ENCODE measurements around the gene CASP14. TPM values are rescaled to one million over a fixed set of nuclear protein-coding genes. Genes with fewer than 3 reads are reported as not detected.

The CASP14 gene
- total RNA-seq, 1 donor from 2014 or later, result not detected

DNA sequence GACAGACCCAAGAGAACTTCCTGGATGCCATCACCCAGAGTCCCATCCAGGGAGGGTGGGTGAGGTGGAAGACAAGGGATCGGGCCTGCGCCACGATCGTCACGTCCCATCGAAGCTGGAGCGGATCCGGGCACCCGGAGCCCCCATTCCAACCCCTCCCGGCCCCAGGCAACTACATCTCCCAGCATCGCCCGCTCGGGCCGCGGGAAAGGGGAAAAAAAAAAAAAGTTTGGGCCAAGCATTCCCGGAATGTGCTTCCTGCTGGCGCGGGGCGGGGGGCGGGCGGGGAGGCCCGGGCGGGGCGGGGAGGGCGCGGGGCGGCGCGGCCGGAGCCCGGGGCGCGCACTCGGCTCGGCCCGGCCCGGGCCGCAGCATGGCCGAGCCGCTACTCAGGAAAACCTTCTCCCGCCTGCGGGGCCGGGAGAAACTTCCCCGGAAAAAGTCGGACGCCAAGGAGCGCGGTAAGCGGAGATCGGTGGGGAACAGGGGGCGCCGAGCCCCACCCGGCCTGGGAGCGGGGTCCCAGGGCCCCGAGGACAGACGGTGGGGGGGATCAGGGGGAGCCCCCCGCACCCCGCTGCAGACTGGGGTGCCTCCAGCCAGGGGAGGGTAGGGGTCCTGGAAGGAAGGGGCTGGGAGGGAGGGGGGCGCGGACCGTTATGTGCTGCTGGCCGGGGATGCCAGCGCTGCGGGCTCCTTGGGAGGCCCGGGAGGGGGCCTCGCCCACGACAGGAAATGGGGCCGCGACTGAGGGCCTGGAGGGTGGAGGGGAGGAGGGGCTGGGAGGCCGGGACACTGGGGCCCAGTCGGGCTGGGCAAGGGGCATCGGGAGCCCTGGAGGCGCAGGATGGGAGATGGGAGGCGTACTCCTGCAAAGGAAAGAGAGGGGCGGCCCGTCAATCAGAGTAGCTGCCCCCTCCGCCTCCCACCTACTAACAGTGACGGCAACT is 58.1 kb downstream of the CASP14 start, which contains the start of gene SYDE1:
Gene SYDE1 (plus strand): TSS at position 341 of the 950 bp plus-strand sequence. CDS start 33 bp downstream, at position 374.
- Histone ChIP-seq H3K4me1 (ENCODE audit: control insufficient read depth in 3 of 3, insufficient read depth in 3 of 3, low read length in 3 of 3) (peaks cover 0 to 14% (median 7%) of the 10 kb centered on the region in 3 donors), H3K9me3 (ENCODE audit: control insufficient read depth in 3 of 3, low read length in 3 of 3) (peaks cover 8 to 10% (median 8%) of the 10 kb centered on the region in 3 donors), H3K27me3 (ENCODE audit: control insufficient read depth in 3 of 3, insufficient read depth in 3 of 3, low read length in 3 of 3) (peaks cover 0 to 18% (median 12%) of the 10 kb centered on the region in 3 donors), H3K9ac (ENCODE audit: low read depth in 1 of 3, low read length in 3 of 3) (peak within 1 kb of the TSS; percentile 65 to 77 (median 74)), H3K27ac (ENCODE audit: low read depth, low read length) (peak within 1 kb of the TSS; percentile 62), H3K4me3 (ENCODE audit: low read length in 3 of 3) (peak within 1 kb of the TSS; percentile 51 to 73 (median 66)), H3K36me3 (ENCODE audit: control insufficient read depth in 3 of 3, insufficient read depth in 3 of 3, low read length in 3 of 3) (peaks cover 0 to 5% (median under 1%) of the 10 kb centered on the region in 3 donors)

Other genes with a start within 250 kb of the CASP14 start
- not detected for gene OR7A5, start 214.3 kb upstream of the CASP14 start, total RNA-seq
- gene OR7C1, start 214.3 kb upstream of the CASP14 start, total RNA-seq, result not detected
- gene OR7A10, start 200.6 kb upstream of the CASP14 start, total RNA-seq, result not detected
- not detected for gene OR7A17, start 163.3 kb upstream of the CASP14 start, total RNA-seq
- gene OR7C2, start 108.0 kb upstream of the CASP14 start, total RNA-seq, result not detected
- gene SLC1A6, start 69.6 kb upstream of the CASP14 start, total RNA-seq, result under 0.01 TPM
- gene OR1I1, start 32.7 kb downstream of the CASP14 start, total RNA-seq, result not detected
- 7.3 TPM for gene SYDE1, start 57.9 kb downstream of the CASP14 start, total RNA-seq
- 77.8 TPM for gene NOTCH3, start 151.5 kb downstream of the CASP14 start, total RNA-seq
- not detected for gene EPHX3, start 183.0 kb downstream of the CASP14 start, total RNA-seq